ENCODE results near the gene SHC3.

The SHC3 gene

GRCh38 chr9:89006267-89006666, 172.4 kb downstream of the SHC3 start:
- no peak for TF ChIP-seq CTCF (IDR thresholded peaks at IDR 0.05; ENCODE audit: borderline replicate concordance, insufficient read depth, low read depth, low read length)
- H3K4me3 ChIP-seq (ENCODE audit: low read depth, low read length), result no peak overlapping the region

- TF ChIP-seq CTCF (IDR thresholded peaks at IDR 0.05; ENCODE audit: borderline replicate concordance, insufficient read depth, low read depth, low read length), result no peak
- H3K4me3 ChIP-seq (ENCODE audit: low read depth, low read length), result no peak overlapping the region
Observed at GRCh38 chr9:89005323-89005722, 173.3 kb downstream of the SHC3 start.

- H3K4me3 ChIP-seq (ENCODE audit: low read depth, low read length), result no peak overlapping the region
Observed at GRCh38 chr9:89002987-89003386, 175.6 kb downstream of the SHC3 start.

GRCh38 chr9:89001917-89002540, 176.6 kb downstream of the SHC3 start:
- no peak for TF ChIP-seq CTCF (IDR thresholded peaks at IDR 0.05; ENCODE audit: borderline replicate concordance, insufficient read depth, low read depth, low read length)
- H3K4me3 ChIP-seq (ENCODE audit: low read depth, low read length), result no peak overlapping the region

More at GRCh38 chr9:89002987-89003386, 175.6 kb downstream of the SHC3 start:
- no peak for TF ChIP-seq CTCF (IDR thresholded peaks at IDR 0.05; ENCODE audit: borderline replicate concordance, insufficient read depth, low read depth, low read length)

GRCh38 chr9:89000973-89001916, 177.4 kb downstream of the SHC3 start:
- no peak overlapping the region for H3K4me3 ChIP-seq (ENCODE audit: low read depth, low read length)
- peak; percentile 61; the same call in 1 of the 2 replicates for TF ChIP-seq CTCF (IDR thresholded peaks at IDR 0.05; ENCODE audit: borderline replicate concordance, insufficient read depth, low read depth, low read length)

GRCh38 chr9:89000371-89000781, 178.2 kb downstream of the SHC3 start:
- no peak for TF ChIP-seq CTCF (IDR thresholded peaks at IDR 0.05; ENCODE audit: borderline replicate concordance, insufficient read depth, low read depth, low read length)
- no peak overlapping the region for H3K4me3 ChIP-seq (ENCODE audit: low read depth, low read length)
